ENCODE measurements around the gene NPPB.

Gene NPPB

DNA sequence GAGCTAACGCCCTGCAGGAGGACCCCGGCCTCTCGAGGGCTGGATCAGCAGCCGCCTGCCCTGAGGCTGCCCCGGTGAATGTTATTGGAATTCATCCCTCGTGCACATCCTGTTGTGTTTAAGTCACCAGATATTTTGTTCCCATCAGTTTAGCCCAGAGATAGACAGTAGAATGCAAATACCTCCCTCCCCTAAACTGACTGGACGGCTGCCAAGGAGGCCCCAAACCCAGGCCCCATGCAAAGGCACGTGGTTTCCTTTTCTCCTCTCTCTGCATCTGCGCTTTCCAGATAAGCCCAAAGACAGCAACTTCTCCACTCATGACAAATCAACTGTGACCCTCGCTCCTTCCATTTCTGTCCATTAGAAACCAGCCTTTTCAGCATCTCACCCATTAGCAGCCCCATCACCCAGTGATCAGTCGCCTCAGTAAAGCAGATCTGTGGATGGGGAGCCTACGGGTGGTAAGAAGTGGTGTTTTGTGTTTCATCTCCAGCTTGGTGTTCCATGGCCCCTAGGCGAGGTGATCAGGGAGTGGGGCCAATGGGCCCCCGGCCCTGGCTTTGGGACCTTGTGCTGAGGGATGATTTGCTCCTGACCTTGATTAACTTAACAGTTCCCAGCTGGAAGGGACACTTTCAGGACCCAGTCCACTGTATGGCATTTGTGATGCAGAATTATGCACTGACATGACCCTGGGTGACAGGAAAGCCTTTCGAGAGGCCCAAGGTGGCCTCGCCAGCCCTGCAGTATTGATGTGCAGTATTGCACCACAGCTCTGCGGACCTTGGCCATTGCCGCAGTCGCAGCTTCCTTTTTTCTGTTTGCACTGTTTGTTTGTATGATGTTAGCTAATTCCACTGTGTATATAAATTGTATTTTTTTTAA, 16.3 kb downstream of the NPPB start:
- no peaks in the 10 kb centered on the region for H3K9me3 ChIP-seq (replicated peaks in 1 of 2; ENCODE audit: control insufficient read depth in 2 of 2, insufficient read depth in 1 of 2, low read depth in 1 of 2, low read length in 2 of 2)
- H3K4me3 ChIP-seq (ENCODE audit: low read length in 2 of 2): no peak overlapping the region
- H2BK12ac ChIP-seq (ENCODE audit: low read length): no peak overlapping the region
- H3K4me1 ChIP-seq (ENCODE audit: control insufficient read depth in 2 of 2, insufficient read depth in 1 of 2, low read depth in 1 of 2, low read length in 2 of 2): no peaks in the 10 kb centered on the region
- H3K23ac ChIP-seq (ENCODE audit: low read depth, low read length, poor library complexity): peak overlapping the region; percentile 4
- peaks cover 59 to 87% of the 10 kb centered on the region in 2 donors for H3K36me3 ChIP-seq (replicated peaks in 1 of 2; ENCODE audit: control insufficient read depth in 2 of 2, insufficient read depth in 2 of 2, low read length in 2 of 2)
- H2BK5ac ChIP-seq (ENCODE audit: low read length): no peak overlapping the region
- H3K14ac ChIP-seq (ENCODE audit: low read length): no peak overlapping the region
- no peak overlapping the region for H3K27ac ChIP-seq (replicated peaks; ENCODE audit: low read length)
- no CpG with 5 or more reads among the region's 19 CpGs for WGBS, 2 donors (ENCODE audit: extremely low coverage in 2 of 2, insufficient read length in 2 of 2, insufficient replicate concordance in 1 of 2)
- H3K27me3 ChIP-seq (ENCODE audit: control insufficient read depth in 3 of 3, insufficient read depth in 3 of 3, low read depth in 1 of 3, low read length in 3 of 3): no peaks in the 10 kb centered on the region
- no peak overlapping the region for H3K4ac ChIP-seq (ENCODE audit: low read length)
- H4K91ac ChIP-seq (ENCODE audit: low read depth, low read length, poor library complexity): no peak overlapping the region
- no peak overlapping the region for H2BK15ac ChIP-seq (ENCODE audit: low read length)
- H2AK5ac ChIP-seq (ENCODE audit: low read depth, low read length): no peak overlapping the region
- H2BK120ac ChIP-seq (ENCODE audit: low read depth, low read length): no peak overlapping the region
- DNase-seq (ENCODE audit: low spot score): no peak
- H3K79me1 ChIP-seq (ENCODE audit: low read depth, low read length): peaks cover 2% of the 10 kb centered on the region
- no peak overlapping the region for H3K18ac ChIP-seq (ENCODE audit: low read length)
- H4K8ac ChIP-seq (ENCODE audit: low read depth, low read length): no peak overlapping the region
- no peak overlapping the region for H2AFZ ChIP-seq (ENCODE audit: low read length)
- no peak overlapping the region for H3K9ac ChIP-seq (ENCODE audit: low read depth, low read length, poor library complexity)
- H3K4me2 ChIP-seq (ENCODE audit: insufficient read depth, low read length, poor library complexity, severe bottlenecking): no peak overlapping the region

DNA sequence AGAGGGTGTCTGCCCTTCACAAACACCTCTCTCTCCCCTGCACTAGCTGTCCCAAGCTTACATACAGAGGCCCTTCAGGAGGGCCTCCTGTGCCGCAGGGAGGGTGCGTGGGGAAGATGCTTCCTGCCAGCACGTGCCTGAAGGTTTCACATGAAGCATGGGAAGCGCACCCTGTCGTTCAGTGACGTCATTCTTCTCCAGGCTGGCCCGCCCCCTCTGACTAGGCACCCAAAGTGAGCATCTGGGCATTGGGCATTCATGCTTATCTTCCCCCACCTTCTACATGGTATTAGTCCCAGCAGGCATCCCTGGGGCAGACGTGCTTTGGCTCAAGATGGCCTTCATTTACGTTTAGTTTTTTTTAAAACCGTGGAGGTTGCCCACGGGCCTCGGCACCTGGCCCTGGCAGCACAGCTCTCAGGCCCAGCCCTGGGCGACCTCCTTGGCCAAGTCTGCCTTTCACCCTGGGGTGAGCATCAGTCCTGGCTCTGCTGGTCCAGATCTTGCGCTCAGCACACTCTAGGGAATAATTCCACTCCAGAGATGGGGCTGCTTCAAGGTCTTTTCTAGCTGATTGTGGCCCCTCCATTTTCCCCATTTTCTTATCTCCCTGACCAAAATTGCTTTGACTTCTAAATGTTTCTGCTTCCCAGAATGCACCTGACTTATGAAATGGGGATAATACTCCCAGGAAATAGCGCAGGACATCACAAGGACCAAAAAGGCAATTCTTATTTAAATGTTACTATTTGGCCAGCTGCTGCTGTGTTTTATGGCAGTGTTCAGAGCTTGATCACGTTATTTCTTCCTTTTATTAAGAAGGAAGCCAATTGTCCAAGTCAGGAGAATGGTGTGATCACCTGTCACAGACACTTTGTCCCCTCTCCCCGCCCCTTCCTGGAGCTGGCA, 17.2 kb downstream of the NPPB start:
- Histone ChIP-seq H2AFZ (ENCODE audit: low read length) (no peak overlapping the region), H2BK5ac (ENCODE audit: low read length) (no peak overlapping the region), H2BK120ac (ENCODE audit: low read depth, low read length) (no peak overlapping the region), H3K23ac (ENCODE audit: low read depth, low read length, poor library complexity) (no peak overlapping the region), H2BK12ac (ENCODE audit: low read length) (no peak overlapping the region), H3K4me1 (ENCODE audit: control insufficient read depth in 2 of 2, insufficient read depth in 1 of 2, low read depth in 1 of 2, low read length in 2 of 2) (no peaks in the 10 kb centered on the region), H4K8ac (ENCODE audit: low read depth, low read length) (no peak overlapping the region), H2BK15ac (ENCODE audit: low read length) (no peak overlapping the region), H3K79me1 (ENCODE audit: low read depth, low read length) (peaks cover 2% of the 10 kb centered on the region), H3K27ac (replicated peaks; ENCODE audit: low read length) (no peak overlapping the region), H3K36me3 (replicated peaks in 1 of 2; ENCODE audit: control insufficient read depth in 2 of 2, insufficient read depth in 2 of 2, low read length in 2 of 2) (peaks cover 68 to 91% of the 10 kb centered on the region in 2 donors), H3K14ac (ENCODE audit: low read length) (no peak overlapping the region), H2AK5ac (ENCODE audit: low read depth, low read length) (no peak overlapping the region), H3K4me2 (ENCODE audit: insufficient read depth, low read length, poor library complexity, severe bottlenecking) (no peak overlapping the region), H3K9ac (ENCODE audit: low read depth, low read length, poor library complexity) (no peak overlapping the region), H3K4me3 (ENCODE audit: low read length in 2 of 2) (peak overlapping the region in 1 of 2 donors; percentile 45), H3K27me3 (ENCODE audit: control insufficient read depth in 3 of 3, insufficient read depth in 3 of 3, low read depth in 1 of 3, low read length in 3 of 3) (no peaks in the 10 kb centered on the region), H3K4ac (ENCODE audit: low read length) (no peak overlapping the region), H3K18ac (ENCODE audit: low read length) (no peak overlapping the region), H3K9me3 (replicated peaks in 1 of 2; ENCODE audit: control insufficient read depth in 2 of 2, insufficient read depth in 1 of 2, low read depth in 1 of 2, low read length in 2 of 2) (no peaks in the 10 kb centered on the region), H4K91ac (ENCODE audit: low read depth, low read length, poor library complexity) (no peak overlapping the region)
- DNase-seq (ENCODE audit: low spot score): no peak
- WGBS, 2 donors (ENCODE audit: extremely low coverage in 2 of 2, insufficient read length in 2 of 2, insufficient replicate concordance in 1 of 2): no CpG with 5 or more reads among the region's 17 CpGs

DNA sequence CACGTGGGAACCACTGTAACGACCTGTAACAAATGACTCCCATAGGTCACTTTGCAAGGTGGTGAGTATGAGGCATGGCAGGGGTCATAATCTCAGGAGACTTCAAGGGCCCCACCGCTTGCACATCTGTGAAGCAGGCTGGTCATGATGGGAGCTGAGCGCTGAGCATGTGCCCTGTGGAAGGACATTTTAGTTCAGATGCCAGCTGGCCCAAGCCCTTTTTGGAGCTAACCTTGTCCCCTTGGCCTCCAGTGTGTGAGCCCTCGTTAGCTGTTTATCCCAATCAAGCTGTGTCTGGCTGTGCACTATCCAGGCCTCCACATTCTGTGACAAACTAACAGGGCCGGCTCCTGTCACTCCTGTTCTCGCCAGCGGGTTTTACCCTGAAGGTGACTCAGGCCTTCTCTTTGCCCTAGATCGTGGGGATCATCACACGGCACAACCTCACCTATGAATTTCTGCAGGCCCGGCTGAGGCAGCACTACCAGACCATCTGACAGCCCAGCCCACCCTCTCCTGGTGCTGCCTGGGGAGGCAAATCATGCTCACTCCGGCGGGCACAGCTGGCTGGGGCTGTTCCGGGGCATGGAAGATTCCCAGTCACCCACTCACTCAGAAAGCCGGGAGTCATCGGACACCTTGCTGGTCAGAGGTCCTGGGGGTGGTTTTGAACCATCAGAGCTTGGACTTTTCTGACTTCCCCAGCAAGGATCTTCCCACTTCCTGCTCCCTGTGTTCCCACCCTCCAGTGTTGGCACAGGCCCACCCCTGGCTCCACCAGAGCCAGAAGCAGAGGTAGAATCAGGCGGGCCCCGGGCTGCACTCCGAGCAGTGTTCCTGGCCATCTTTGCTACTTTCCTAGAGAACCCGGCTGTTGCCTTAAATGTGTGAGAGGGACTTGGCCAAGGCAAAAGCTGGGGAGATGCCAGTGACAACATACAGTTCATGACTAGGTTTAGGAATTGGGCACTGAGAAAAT, 18.7 kb downstream of the NPPB start:
- H3K23ac ChIP-seq (ENCODE audit: low read depth, low read length, poor library complexity): no peak overlapping the region
- no peaks in the 10 kb centered on the region for H3K9me3 ChIP-seq (replicated peaks in 1 of 2; ENCODE audit: control insufficient read depth in 2 of 2, insufficient read depth in 1 of 2, low read depth in 1 of 2, low read length in 2 of 2)
- H3K4me2 ChIP-seq (ENCODE audit: insufficient read depth, low read length, poor library complexity, severe bottlenecking): peak overlapping the region; percentile 12
- no peak overlapping the region for H2BK5ac ChIP-seq (ENCODE audit: low read length)
- no peaks in the 10 kb centered on the region for H3K4me1 ChIP-seq (ENCODE audit: control insufficient read depth in 2 of 2, insufficient read depth in 1 of 2, low read depth in 1 of 2, low read length in 2 of 2)
- H2BK12ac ChIP-seq (ENCODE audit: low read length): no peak overlapping the region
- no peak overlapping the region for H4K91ac ChIP-seq (ENCODE audit: low read depth, low read length, poor library complexity)
- no peak overlapping the region for H3K27ac ChIP-seq (replicated peaks; ENCODE audit: low read length)
- no peak overlapping the region for H3K4ac ChIP-seq (ENCODE audit: low read length)
- no CpG with 5 or more reads among the region's 20 CpGs for whole genome bisulfite sequencing, 2 donors (ENCODE audit: extremely low coverage in 2 of 2, insufficient read length in 2 of 2, insufficient replicate concordance in 1 of 2)
- H3K4me3 ChIP-seq (ENCODE audit: low read length in 2 of 2): no peak overlapping the region
- H2BK120ac ChIP-seq (ENCODE audit: low read depth, low read length): no peak overlapping the region
- no peak overlapping the region for H3K14ac ChIP-seq (ENCODE audit: low read length)
- no peak for DNase-seq (ENCODE audit: low spot score)
- H3K18ac ChIP-seq (ENCODE audit: low read length): no peak overlapping the region
- peaks cover 2% of the 10 kb centered on the region for H3K79me1 ChIP-seq (ENCODE audit: low read depth, low read length)
- H2AFZ ChIP-seq (ENCODE audit: low read length): no peak overlapping the region
- H4K8ac ChIP-seq (ENCODE audit: low read depth, low read length): no peak overlapping the region
- H2AK5ac ChIP-seq (ENCODE audit: low read depth, low read length): no peak overlapping the region
- H3K9ac ChIP-seq (ENCODE audit: low read depth, low read length, poor library complexity): no peak overlapping the region
- H3K27me3 ChIP-seq (ENCODE audit: control insufficient read depth in 3 of 3, insufficient read depth in 3 of 3, low read depth in 1 of 3, low read length in 3 of 3): no peaks in the 10 kb centered on the region
- no peak overlapping the region for H2BK15ac ChIP-seq (ENCODE audit: low read length)
- peaks cover 78 to 97% of the 10 kb centered on the region in 2 donors for H3K36me3 ChIP-seq (replicated peaks in 1 of 2; ENCODE audit: control insufficient read depth in 2 of 2, insufficient read depth in 2 of 2, low read length in 2 of 2)
